GM18511 (cell line): ENCODE results near the gene SLCO3A1.

ENCODE experiments used
- ATAC-seq: cut with Tn5 transposase; IDR thresholded peaks from one replicate; pipeline ENCODE4 v1.9.1; 2021; ENCODE audit warnings: mild to moderate bottlenecking, moderate library complexity; ENCODE audit not compliant: unreplicated experiment

Gene SLCO3A1

DNA sequence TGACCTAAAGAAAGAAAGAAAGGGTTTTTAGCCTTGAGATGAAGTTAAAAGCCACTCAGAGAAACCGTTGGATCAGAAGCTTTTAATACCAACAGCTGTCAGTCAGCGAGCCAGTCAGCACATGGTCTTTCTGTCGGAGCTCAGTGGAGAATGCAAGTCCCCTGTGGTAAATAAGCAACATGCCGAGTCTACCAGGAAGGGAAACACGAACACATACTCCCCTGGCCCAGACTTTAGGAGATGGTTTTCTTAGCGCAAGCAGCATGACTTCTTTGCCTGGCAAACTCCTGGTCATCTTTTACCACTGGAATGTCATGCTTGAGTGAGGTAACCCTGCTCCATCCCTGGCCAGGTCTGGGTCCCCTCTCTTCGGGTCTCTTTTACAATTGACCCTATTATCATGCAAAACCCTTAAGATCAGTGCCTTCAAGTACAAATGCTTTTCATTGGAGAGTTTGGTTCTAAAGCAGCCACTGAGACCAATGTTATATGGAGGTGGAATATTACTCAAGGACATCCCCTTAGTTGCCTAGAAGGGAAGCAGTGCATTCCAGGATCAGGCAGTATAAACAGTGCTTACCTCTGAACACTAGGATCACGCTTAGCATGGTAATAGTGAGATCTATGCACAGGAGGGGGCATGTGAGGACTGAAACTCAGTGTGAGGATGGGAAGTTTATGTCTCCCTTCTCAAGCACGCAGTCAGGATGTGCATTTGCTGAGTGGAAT, 28.2 kb downstream of the SLCO3A1 start:
- no peak for ATAC-seq

- no peak for ATAC-seq
These were observed 29.5 kb downstream of the SLCO3A1 start for GRCh38 chr15:91882858-91883586.

- no peak for ATAC-seq
These were observed 31.1 kb downstream of the SLCO3A1 start for GRCh38 chr15:91884606-91885005.

GRCh38 chr15:91885054-91885453, 31.5 kb downstream of the SLCO3A1 start:
- ATAC-seq: no peak

DNA sequence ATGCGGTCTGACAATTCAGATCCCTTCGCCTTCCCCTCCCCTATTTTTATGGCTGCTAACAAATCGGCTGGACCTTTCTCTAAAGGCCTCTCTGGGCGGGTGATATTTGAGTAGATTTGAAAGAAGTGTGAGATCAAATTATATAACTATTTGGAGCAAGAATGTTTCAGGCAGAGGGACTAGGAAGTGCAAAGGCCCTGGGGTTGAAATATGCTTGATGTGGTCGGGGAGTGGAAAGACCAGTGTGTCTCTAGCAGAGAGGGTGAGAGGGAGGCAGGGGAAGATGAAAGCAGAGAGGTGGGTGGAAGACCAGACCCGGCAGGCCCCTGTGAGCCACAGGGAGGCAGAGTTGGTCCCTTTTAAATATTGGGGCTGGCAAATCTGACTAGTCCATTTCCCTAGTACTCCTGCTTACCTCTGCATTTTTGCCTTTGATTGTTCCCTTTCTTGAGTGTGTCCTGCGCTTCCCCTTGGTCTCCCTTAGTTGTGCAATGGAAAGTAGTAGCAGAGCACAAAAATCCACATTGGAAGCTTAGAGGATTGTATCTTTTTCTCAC, 32.3 kb downstream of the SLCO3A1 start:
- no peak for ATAC-seq

- ATAC-seq: no peak
These were observed 33.4 kb downstream of the SLCO3A1 start for GRCh38 chr15:91886878-91887277.

- ATAC-seq: no peak
These were observed 33.8 kb downstream of the SLCO3A1 start for GRCh38 chr15:91887321-91887720.

DNA sequence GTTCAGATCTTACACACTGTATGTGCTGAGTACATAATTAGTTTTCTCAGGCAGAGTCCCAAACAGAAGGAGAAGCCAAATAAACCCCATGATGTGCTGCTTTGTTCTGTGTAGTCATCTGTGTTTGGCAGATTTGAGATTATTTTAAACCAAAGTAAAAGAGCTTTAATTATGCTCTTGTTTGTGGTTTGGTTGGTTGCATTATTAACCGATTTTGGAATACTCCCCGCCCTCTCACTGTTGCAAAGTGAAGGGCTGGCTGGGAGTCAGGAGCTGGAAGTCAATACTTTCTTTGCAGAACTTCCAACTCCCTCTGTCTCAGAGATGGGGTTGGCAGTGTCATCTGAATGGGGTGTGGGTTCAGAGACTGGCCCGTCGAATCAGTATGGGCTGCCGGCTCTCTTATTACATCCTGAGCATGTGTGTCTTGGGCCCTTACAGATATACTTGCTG, 34.4 kb downstream of the SLCO3A1 start:
- no peak for ATAC-seq

DNA sequence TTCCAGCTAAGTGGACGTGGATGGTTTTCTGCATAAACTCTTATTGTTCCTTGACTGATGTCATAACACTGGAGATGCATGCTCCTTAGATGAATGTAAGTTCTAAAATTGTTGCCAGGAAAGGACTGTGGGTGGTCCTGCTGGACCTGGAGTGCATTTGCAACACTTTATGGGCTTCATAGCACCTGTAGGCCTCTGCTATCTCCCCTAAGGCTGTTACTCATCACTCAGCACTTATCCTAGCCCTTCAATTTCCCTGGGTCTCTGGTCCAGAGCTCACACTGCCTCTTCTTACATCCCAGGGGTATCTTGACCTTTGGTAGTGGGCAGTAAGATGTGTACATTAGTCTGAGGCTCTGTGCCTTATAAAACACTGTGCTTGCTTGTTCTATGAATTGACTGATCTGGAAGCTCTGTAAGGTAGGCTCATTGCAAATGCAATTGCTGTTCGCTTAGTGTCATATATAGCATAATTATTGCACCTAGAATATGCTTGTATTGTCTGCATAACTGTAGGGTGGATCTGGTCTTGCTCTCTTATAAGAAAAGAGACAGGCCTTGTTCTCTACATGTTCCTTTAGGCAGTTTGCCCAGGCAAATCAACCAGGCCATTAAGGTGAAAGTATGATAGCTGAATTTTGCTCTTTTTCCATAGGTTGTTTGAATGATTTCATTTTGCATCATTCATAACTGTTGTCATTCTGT, 35.8 kb downstream of the SLCO3A1 start:
- no peak for ATAC-seq

DNA sequence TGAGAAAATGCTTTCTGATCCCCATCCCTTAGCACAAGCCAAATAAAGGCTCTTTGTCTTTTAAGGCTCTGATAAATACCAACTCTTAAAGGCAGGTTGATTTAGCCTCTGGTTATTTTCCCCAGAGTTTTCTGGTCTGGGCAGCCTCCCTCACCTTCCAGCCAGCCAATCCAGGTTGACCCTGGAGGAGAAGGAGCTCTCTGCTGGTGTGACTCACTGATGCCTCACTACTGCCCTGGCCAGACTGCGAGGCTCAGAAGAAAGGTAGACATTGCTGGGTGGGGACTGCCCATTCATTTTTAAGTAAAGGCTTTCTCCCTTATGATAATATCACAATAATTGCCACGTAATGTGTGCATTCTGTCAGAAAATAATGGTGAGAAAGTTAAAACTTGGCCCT, 37.1 kb downstream of the SLCO3A1 start:
- no peak for ATAC-seq

DNA sequence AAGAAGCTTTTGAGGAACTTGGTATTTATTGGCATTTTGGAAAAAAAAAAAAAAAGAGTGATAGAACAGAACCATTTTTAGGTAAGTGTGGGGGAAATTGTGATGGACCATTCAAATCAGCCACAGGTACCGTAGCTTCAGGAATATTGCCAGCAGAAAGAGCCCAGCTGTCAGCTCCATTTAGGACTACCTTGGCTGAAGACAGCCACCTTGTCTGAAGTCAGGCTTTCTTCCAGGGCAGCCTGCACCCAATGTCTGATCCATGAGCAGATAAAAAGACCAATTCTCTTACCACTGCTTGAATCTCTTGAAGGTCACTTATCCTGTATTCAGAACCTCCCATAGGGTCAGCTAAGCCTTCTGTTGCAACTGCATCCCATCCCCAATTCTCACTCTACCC, 37.6 kb downstream of the SLCO3A1 start:
- no peak for ATAC-seq

DNA sequence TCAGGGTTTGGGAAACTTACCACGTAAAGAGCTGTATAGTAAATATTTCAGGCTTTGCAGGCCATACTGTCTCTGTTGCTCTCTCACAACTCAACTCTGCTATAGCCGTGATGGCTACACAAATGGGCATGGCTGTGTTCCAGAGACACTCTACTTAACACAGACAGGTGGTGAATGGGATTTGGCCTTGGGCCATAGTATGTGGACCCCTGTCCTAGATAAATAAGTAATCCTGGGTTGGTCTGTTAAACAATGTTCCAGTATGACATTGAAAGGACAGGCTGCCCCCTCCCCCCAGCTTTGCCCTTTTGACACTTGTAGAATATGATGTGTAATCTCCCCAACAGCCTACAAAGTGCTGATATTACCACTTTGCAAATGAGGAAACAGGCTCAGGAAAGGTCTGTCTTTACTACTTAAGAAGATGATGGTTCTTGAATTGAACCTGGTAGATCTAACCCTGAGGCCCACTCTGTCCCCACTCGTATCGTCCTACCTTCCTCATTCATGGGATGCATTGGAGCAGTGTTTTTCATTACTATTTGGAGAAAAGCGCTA, 38.4 kb downstream of the SLCO3A1 start:
- ATAC-seq: no peak

GRCh38 chr15:91892436-91892835, 38.9 kb downstream of the SLCO3A1 start:
- no peak for ATAC-seq

DNA sequence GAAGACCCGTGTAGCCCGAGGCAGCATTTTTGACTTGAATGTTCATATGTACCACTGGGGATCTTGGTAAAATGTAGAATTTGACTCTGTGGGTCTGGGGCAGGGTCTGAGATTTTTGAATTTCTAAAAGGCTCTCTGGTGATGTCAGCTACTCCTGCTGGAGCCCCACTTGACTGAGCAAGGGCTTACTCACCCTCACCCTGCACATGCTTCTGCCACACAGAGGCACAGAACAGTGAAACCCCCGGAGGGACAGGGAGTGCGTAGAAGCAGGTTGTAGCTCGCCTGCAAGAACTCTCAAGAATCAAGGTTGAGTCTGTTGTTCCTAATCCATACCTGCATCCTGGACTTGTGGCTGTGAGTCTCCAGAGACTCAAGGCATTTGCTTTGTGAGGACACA, 41.1 kb downstream of the SLCO3A1 start:
- ATAC-seq: no peak

DNA sequence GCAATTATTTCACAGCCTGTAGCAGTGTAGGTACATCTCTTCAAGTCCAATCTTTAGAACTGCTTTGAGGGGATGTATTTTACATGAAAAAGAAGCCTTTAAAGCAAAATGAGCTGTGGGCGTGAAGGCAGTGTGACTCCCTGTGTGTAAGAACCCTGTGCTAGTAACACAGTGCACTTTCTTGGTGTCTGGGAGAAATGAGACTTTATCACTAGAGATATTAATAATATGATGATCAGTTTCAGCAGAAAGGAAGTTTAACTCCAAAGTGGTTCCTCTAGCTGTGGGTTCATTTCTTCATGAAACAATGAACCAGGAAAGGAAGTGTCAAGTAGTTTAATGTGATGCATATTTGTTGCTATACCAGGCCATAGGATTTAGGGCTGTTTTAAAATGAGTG, 41.5 kb downstream of the SLCO3A1 start:
- no peak for ATAC-seq

- ATAC-seq: no peak
These were observed 43.0 kb downstream of the SLCO3A1 start for GRCh38 chr15:91896341-91897055.

GRCh38 chr15:91897585-91898372, 44.3 kb downstream of the SLCO3A1 start:
- no peak for ATAC-seq

- ATAC-seq: no peak
These were observed 45.3 kb downstream of the SLCO3A1 start for GRCh38 chr15:91898843-91899242.

DNA sequence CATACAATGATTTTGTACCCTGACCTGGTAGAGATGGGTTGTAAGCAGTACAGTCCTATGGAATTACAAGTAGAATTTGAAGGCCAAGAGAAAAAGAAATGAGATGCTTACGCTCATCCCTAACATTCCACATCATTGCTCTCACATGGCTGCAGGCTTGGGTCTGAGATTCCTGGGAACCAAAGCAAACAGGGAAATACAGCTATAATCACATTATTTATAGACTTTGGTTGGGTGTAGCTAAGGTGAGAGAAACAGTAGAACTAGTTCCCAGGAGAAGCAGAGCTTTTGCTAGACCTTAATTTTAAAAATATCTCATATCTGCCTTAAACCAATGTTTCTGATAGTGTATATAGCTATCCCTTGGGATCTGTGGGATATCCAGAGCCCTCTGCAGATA, 51.4 kb downstream of the SLCO3A1 start:
- no peak for ATAC-seq

- no peak for ATAC-seq
These were observed 54.9 kb downstream of the SLCO3A1 start for GRCh38 chr15:91908391-91908790.
